HG02885 (cell line): ENCODE data around the gene ACTN1.

ENCODE experiments used
- ATAC-seq: cut with Tn5 transposase; IDR thresholded peaks from one replicate; pipeline ENCODE4 v1.9.1; 2021; ENCODE audit warnings: mild to moderate bottlenecking; ENCODE audit not compliant: unreplicated experiment, poor library complexity

ACTN1 gene

DNA sequence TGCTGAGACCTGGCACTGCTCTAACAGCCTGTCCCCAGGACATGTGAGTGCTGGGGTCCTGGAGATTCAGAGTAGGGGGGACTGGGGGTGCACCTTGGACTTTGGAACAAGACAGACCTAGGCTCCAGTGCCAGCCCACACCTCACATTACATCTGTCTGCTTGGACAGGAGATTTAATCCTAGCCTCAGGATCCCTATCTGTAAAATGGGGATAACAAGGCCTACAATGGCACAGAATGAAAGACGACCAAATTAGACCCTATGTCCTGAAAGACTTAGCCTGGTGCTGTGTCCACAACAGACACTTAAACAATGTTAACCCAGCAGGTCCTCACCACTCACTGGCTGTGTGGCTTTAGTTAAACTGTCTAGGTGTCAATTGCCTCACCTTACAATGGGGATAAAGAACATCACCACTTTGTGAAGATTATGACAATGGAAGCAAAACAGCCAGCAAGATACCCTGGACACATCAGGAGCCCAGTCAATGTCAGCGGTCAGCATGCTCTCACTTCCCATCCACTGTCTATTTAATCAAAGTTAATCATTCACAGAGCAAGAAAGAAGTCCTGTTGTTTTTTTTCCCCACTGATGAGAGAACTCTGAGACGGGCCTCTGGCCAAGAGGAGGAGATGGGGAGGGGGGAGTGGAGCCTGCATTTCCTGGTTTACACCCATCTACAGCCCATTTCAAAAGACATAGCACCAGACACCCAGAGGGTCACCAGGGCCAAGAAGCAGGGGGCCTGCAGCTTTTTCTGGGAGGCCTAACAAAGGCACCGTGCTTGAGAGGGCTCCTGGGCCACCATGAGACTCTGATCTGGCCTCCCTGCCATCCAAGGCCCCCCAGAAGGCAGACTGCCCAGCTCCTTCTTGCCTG is 40.6 kb downstream of the ACTN1 start:
- no peak for ATAC-seq

DNA sequence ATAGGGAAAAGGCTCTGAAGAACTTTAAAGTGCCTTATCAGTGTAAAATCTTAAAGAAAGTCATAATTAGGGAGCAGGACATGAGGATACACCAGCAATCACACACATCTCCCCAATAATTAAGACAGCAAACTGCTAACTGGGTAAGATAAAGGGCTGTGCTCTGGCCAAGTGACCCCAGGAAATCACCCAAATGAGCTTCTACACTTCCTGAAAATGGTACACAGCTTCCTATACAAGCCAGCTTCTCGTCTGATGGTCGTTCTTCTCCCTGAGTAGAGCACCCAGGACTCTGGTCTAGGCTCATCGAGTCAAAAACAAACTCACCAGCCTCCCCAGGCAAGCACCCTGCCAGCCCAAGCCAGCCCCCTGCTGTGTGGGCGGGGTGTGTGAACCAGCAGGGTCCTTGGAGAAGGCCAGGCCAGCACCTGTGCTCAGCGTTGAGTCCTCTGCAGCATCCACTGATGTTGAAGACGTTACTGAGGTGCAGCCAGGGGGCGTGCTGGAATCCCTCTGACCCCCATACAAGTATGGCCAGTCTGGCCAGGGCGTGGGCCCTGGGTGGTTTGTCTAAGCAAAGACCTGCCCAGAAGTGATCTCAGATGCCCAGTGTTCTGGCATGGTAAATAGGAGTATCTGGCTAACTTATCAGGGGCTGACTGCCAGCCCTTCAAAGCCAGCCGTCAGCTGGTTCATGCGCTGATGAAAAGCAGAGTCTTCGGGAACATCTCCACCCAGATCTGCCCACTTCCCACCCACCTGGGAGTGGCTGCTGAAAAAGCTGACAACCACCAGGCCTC is 41.4 kb downstream of the ACTN1 start:
- ATAC-seq: no peak

DNA sequence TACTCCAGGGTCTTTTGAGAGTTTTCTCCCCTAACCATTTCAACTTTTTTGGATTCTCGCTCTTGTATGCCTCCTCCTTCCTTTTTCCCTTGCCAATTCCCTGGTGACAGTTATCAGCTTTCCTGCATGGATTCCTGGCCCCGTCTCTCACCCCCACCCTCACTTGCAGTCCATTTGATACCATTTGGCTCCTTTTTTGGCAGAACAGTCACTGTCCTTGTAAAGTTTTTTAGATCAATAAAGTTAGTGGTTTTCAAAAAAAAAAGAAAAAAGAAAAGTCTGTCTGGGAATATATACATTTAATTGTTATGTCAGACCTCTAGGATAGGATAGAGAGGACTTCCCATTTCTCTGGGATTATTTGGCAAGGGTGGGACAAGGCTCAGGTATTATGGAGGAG is 42.1 kb downstream of the ACTN1 start:
- no peak for ATAC-seq

DNA sequence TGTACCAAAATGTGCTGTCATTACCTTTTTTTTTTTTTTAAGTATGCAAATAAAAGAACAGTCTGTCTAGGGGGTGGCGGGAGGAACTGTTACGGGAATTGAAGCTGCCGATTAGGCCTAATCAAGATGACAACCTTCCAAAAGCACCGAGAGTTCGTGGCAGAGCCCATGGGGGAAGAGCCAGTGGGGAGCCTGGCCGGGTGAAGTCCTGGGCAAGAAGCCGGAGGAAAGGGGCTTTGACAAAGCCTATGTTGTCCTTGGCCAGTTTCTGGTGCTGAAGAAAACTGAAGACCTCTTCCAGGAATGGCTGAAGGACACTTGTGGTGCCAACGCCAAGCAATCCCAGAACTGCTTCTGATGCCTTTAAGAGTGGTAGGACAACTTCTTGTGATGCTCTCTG is 42.6 kb downstream of the ACTN1 start:
- ATAC-seq: no peak

DNA sequence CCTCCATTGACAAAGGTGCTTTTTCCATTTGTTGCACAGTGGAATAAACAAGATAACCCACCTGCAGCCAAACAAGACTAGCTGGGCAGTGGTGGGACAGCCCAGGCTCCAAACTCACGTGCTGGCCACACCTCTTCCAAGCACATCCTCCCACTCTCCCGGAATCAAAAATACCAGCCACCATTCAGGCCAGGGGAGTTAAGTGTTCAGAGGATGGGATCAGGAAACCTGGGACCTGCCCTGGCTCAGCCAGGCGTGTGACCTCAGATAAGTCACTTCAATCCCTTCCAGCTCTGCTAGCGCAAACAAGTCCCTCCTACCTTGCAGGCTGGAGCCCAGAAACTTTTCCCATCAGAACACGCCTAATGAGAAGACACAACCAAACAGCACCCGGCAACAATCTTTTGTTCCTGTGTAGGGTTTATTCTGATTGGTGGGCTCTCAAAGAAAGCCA is 43.3 kb downstream of the ACTN1 start:
- ATAC-seq: no peak

DNA sequence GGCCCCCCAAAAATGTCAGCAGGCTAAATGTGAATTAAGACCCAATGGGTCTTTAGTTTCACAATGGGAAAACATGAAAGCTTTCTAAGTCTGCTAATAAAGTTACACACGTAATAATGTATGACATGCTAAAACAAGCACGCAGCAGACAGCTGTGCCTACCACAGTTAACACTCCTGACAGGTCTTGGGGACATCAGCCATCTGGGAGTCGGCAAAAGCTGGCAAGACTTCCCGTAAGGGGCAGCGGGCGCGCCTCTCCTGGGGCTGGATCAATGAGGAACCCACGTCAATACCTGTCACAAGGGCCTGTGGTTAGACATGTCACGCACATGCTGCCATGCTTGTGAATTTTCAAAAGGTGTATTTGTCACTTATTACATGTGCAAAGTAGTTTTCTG is 45.0 kb downstream of the ACTN1 start:
- no peak for ATAC-seq

DNA sequence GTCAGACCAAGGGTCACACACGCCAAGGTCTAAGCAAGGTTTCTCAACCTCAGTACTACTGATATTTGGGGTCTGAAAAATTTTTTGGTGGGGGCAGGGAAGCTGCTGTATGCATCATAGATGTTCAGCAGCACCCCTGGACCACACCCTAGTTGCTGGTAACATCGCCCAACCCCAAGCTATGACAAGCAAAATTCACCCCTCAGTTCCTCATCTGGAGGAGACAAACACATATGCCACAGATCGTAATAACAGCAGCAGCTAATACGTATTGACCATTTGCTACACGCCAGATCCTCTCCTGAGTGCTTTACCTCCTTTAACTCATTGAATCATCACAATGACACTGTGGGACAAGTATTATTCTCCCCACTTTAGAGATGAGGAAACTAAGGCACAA is 46.4 kb downstream of the ACTN1 start:
- no peak for ATAC-seq

DNA sequence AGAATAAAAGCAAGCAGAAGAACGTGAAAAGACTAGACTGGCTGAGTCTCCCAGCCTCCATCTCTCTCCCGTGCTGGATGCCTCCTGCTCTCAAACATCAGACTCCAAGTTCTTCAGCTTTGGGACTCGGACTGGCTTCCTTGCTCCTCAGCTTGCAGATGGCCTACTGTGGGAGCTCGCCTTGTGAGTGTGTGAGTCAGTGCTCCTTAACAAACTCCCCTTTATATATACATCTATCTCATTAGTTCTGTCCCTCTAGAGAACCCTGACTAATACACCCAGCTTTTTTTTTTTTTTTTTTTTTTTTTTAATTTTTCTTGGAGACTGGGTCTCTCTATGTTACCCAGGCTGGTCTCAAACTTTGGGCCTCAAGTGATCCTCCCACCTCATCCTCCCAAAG is 46.9 kb downstream of the ACTN1 start:
- ATAC-seq: no peak

DNA sequence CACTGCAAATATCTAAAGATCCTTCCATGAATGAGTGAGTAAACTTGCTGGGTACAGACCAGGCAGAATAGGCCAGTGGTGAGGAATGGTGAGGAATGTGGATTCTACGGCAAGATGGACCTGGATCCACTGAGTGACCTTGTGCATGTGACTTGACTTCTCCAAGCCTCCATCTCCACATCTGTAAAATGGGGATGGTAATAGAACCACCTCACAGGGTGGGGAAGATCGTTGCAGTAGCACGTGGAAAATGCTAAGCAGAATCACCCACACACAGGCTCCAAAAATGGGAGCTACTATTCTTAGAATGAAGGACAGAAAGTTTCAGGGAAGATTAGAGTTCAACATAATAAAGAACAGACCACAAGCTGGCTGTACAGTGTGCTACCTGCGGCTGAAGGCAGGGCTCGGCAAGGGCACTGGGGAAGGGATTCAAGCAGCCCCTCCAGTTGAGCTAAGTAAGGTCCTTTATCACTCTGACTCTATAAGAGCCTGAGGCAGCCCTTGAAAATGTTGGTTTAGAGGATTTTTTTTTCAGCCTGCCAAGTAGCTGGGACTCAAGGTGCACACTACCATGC is 47.5 kb downstream of the ACTN1 start:
- ATAC-seq: no peak

DNA sequence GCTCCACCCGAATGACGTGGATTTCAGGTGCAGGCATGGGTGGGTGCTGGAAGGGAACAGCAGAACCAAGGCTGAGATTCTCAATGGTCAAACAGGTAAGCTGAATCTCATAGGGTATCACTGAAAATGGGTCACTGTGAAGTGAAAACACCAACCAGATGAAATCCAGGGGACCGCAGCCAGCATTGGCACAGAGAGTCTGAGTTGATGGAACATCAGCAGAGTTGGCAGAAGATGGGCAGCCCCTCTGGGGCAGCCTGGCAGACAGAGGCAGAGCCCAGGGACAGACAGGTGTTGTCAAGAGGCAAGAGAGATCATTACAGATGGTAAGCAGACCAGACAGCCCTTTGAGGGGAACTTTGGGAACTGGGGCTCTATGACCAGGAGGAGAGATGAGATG is 48.0 kb downstream of the ACTN1 start:
- ATAC-seq: no peak

DNA sequence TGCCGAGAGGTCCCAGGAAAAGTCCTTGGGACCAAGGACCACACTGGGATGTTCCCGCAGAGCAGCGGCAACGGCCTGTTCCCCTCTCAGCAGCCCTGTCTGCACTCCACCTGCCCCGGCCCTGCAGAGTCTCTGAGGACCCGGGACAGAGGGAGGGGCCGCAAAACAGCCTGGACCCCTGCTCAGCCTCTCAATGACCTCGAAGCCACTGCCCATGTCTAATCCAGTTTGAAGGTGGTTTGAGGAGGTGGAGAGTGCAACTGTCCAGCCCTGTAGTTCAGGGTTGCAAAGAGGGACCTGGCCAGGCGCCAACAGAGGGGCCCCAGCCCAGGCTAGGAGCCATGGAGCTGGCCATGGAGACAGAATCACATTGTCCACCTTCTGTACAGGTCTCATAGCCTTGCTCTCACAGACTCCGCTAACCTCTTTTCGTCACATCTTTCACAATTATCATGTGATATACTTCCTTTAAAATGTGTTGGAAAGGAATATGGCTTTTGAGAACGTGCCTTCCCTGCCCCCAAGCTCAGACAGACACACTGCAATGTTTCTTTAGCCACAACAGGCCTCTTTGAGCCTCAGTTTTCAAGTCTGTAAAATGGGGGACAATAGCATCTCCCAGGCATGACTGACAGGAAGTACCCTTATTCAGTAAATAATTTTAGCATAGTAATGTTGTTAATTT is 49.3 kb downstream of the ACTN1 start:
- ATAC-seq: no peak

DNA sequence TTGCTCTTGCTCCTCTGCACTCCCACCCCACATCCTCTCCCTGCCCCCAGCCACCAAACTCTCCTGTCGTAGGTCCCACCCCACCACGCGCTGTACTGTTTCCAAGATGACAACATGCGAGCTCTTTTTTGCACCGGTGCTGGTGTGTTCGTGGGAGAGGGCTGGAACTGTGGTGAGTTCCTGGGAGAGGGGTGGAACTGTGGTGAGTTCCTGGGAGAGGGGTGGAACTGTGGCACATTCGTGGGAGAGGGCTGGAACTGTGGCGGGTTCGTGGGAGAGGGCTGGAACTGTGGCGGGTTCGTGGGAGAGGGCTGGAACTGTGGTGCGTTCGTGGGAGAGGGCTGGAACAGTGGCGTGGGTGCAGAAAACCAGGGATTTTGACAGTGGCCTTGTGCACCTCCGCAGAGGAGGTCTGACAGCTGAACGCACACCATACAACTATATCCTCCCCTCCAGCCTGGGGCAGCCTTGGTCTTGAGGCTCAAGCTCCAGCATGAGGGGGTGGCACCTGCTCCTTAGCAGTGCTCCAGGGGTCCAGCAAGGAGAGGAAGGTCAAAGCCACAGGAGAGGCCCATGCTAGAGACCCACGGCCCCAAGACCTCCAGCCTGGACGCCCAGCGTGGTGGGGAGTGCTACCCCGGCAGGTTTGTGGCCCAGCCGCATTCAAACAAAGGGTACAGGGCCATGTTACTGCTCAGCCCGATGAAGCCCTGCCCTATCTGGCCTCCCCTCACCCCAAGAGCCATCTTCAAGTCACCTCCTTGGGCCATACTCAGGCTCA is 50.1 kb downstream of the ACTN1 start:
- ATAC-seq: no peak

DNA sequence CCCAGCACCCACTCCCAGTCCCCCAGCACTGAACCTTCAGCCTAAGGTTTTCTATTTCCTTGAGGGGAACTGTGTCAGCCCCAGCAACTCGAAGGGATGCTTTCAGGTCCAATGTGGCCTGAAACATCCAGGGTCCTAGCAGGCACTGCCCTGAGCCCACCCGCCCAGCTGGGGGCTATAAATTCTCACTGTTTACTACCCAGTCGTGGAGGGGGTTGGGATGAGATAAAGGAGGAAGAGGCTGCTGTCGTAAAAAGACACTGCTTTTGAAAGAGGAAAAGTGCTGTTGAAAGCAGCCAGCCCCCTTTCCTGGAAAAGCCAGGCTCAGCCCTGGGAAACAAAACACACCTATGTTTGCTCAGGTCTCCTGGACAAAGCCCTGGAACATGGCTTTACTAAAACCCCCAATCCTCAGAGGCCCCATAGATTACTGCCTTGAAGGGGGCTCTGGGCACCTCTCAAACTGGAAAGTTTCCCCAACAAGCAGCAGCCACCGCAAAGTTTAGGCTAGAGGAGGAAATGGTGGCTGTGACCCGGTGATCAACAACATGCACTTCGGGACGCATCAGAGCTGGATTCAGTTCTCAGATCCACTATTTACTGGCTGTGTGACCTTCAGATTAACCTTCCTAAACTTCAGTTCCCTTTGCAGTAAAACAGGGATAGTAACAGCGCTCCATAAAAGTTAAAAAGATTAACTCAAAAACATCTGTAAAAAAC is 51.0 kb downstream of the ACTN1 start:
- ATAC-seq: no peak

DNA sequence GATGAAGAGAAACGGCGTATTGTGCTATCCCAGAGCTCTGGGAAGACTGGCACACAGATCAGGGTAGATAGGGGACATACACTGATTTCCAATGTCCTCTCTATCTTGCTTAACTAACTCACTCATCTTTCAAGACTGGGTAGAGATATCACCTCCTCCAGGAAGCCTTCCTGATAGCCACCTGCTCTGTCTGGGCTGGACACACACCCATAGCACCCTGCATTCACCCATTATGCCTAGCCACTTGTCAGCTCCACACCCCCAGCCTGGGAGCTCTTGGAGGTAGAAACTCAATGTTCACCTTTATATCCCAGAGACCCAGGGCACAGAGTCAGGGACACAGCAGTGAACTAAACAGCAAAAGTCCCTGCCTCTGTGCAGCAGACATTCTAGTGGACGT is 52.0 kb downstream of the ACTN1 start:
- ATAC-seq: no peak

DNA sequence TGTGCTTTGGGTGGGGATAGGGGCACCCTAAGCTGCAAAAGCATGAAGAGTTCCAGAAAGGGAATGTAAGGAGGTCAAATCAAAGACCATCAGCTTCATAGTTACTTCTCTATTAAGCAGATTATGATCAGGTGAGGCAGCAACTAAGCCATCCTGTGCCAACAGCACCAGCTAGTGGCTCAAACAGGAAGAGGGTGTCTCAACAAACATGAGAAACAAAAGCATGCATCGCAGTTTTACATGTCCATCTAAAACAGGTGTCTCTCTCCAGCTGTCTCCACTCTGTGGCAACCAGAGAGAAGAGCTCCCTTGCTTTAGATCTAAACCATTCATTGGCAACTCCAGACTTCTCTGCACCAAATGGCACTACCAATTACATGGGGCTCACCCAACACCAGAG is 52.9 kb downstream of the ACTN1 start:
- no peak for ATAC-seq

DNA sequence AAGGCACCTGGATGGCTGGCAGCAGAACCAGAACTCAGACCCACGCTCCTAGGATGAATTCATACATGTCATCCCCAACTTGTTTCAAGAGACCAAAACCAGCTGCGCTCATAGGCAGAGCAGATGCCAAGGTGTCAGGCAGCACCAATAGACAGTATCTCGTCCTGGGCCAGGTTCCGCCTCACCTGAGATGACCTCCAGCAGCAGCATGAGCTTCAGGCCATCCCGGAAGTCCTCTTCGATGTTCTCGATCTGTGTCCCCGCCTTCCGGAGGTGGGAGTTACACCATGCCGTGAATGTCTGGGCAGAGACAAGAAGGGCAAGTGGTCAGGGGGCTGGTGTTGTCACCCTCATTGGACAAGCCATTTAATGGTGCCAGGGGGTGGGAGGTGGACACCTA is 53.7 kb downstream of the ACTN1 start:
- no peak for ATAC-seq

DNA sequence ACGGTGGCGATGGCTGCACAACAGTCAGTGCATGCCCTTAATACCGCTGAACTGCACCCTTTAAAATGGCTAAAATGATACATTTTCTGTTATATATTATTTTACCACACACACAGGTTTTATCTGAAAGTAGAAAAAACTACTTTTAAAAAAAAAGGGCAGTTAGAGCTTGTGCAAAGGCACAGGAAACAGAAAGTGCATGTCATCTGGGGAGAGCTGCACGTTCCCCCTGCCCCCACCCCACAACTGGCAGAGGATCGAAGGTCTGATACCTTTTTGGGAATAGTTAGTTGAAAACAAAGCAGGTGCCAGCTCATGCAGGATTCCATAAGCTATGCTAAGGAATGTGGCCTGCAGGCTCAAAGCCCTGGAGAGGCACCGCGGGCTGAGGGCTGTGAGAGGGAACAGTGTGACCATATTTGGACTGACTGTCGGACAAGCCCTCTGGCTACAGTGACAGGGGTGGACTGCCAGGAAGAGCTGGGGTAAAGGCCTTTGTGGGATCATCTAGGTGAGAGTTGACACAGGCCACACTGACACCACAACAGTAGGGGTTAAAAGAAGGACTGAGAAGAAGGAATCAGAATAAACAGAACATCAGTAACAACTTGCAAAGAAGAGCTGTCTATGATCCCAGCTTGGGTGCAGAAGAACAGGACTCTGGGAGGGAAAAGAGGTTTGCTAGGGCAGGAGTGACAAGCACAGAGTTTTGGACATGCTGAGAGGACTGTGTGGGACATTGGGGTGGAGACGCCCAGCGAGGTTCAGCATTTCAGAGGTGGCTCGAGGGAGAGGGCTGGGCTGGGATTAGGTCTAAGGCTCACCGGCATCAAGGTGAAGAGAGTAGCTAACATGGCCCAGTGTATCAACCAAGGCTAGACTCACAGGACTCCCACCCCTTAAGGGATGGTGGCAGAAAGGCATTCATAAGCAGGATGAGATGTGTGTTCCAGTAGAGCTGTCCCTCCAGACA is 54.6 kb downstream of the ACTN1 start:
- no peak for ATAC-seq

DNA sequence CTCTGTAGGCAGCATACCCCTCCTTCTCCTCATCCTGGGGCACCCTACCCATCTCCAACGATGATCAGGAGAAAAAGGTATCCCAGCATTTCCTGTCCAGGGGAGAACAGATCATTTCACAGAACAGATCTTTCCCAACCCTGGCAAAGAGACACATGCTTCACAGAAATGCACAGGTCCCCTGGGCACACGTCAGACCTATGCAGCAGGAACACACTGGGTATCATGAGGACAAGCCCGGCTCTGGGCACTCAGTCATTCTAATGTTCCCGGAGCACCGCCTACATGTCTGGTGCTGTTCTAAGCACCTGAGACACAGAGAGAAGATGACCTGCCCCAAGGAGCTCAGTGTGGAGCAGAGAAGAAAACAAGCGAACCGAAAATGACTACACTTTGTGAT is 56.2 kb downstream of the ACTN1 start:
- ATAC-seq: no peak
